Left cardiac atrium (tissue), 4 donors: ENCODE data around the gene TMEM109. TPM values are rescaled to one million over a fixed set of nuclear protein-coding genes. Genes with fewer than 3 reads are reported as not detected.

Experiments used
- ATAC-seq, 2 donors: fragments of 200-7000 bp; cut with Tn5 transposase; one replicate each; pipeline ENCODE4 v1.9.1; 2020; ENCODE audit warnings: mild to moderate bottlenecking in 2 of 2, moderate library complexity in 2 of 2
- DNase-seq: peaks from one replicate; pipeline ENCODE4 v3.0.0-alpha.2; 2020
- intact Hi-C, 2 donors: fragments of 100-400 bp; cut with DNase I; formaldehyde crosslinking; loops; one replicate each; pipeline versions ENCODE4 v1.14.1 to v1.15.1; 2022 to 2023
- total RNA-seq, 2 donors: library from RNA; stranded (reverse); fragmentation: NEBNext Ultra II Directional; extraction: Animal tissue kit (Norgen Biotek cat#: 25700); gene quantifications; one replicate each; pipeline ENCODE4 v1.2.1, GENCODE V29; 2021
- donor health status: DM: no; HTN: yes; CAD: no.
- donor health status: DM: no; HTN: yes; CAD: no; lungs with severe emphysema.
- donor health status: DM: yes; HTN: yes; CAD: no.
- donor health status: Dilated cardiomyopathy.

TMEM109 gene
- total RNA-seq, 2 donors from 2014 or later: 98.1 to 109 TPM

GRCh38 chr11:60934790-60935605, 21.0 kb downstream of the TMEM109 start:
- no peak for DNase-seq
- ATAC-seq: peak in 1 of 2 donors; percentile 2
- intact Hi-C loops: no loop called here

- intact Hi-C loops: no loop called here
- no peak for DNase-seq
- peak in 1 of 2 donors; percentile 12 for ATAC-seq
Observed at GRCh38 chr11:60935676-60936442, 21.9 kb downstream of the TMEM109 start.

GRCh38 chr11:60936467-60937143, 22.6 kb downstream of the TMEM109 start:
- ATAC-seq: peak in 1 of 2 donors; percentile 2
- intact Hi-C loops: no loop called here
- no peak for DNase-seq

- intact Hi-C loops: no loop called here
- ATAC-seq: peak; percentile 26 to 49
- DNase-seq: peak; percentile 70
Observed at GRCh38 chr11:60937144-60937527, 23.2 kb downstream of the TMEM109 start.

DNA sequence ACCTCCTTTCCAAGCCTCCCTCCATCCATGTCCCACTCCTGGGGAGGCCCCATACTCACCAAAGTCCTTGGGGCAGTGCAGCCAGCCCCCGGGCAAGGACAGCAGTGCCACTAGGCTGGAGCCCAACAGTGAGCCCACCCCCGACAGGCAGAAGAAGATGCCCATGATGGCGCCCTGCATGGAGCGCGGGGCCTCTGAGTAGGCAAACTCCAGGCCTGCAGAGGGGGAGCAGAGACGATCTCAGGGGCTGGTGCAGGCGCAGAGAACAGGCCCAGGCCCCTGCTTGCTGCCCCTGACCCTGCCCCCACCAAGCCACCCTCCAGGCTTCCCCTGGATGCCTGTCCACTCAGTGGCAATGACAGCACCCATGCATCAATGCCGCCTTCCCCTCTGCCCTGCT, 23.9 kb downstream of the TMEM109 start:
- intact Hi-C loops: no loop called here
- ATAC-seq: no peak
- no peak for DNase-seq

- ATAC-seq (no peak), DNase-seq (no peak)
- intact Hi-C loops: no loop called here
Observed at GRCh38 chr11:60938500-60938899, 24.5 kb downstream of the TMEM109 start.

GRCh38 chr11:60939301-60939700, 25.3 kb downstream of the TMEM109 start:
- DNase-seq (no peak), ATAC-seq (no peak)
- intact Hi-C loops: no loop called here

GRCh38 chr11:60939855-60940254, 25.9 kb downstream of the TMEM109 start:
- no peak for DNase-seq
- intact Hi-C loops: no loop called here
- no peak for ATAC-seq

DNA sequence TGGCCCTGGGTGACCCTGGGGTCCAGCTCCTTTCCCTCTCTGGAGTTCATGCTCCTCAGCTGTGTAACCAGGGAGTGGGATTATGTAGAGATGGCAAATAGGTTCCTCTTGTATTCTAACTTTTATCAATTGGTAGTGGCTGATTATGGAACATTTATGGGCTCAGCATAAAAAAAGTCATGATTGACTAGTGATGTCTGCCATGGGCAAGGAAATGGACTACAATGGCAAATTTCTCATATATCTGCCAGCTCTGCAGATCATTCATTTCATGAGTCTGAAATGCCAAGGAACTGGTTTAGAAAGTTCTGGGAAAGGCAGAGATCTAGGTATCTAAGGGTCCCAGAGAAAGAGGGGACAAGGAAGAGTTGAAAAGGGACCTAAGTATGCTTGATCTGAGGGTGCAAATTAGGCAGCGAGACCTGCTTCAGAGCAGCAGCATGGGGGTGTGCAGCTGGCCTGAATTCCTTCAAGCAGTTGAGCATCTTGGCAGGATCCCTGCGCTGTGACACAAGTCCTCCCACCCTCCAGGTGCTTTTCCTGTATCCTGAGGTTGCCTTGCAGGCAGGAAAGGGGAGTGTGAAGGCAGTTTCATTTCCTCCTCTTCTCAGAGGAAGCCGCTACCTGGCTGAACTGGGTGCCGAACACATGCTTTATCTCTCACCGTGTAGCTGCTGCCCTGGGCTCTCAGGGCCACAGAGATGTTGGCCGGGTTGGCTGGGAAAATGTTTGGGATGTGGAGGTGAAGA, 27.6 kb downstream of the TMEM109 start:
- DNase-seq: no peak
- intact Hi-C loops: no loop called here
- no peak for ATAC-seq

DNA sequence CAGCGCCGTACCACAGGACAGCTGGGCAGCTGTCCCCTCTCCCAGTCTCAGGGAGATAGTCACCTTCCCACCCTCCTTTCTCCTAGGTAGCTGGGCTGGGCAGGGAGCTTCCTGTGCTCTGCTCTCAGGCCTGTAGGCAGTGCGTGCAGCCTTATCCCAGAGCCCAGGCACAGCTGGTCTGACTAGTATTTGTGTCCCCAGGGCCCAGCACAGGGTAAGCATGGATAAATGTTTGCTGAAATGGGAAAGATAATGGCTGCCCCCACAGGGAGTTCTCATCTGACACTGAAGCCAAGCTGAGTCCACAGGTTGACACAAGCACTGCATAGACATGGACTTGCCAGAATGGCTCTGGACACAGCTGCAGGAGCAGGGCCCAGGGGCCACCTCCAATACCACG, 28.3 kb downstream of the TMEM109 start:
- ATAC-seq: no peak
- DNase-seq: no peak
- intact Hi-C loops: no loop called here

GRCh38 chr11:60942970-60943565, 29.1 kb downstream of the TMEM109 start:
- no peak for DNase-seq
- ATAC-seq: no peak
- intact Hi-C loops: no loop called here

- DNase-seq (no peak), ATAC-seq (no peak)
- intact Hi-C loops: no loop called here
Observed at GRCh38 chr11:60944490-60945294, 30.7 kb downstream of the TMEM109 start.

DNA sequence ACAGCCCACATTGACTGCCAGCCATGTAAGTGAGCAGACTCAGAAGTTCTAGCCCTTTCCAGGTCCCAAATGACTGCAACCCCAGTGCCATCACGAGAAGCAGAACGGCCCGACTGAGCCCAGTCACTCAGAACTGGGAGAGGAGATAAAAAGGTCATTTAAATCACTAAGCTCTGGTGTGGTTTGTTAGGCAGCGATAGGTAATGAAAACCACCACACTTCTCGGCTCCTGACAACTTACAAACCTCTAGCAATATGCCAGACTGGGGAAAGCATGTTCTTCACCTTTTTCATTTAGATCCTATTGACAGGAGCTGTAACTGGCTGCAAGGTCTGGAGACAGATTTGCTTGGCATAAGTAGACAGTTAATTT, 31.3 kb downstream of the TMEM109 start:
- no peak for DNase-seq
- intact Hi-C loops: no loop called here
- no peak for ATAC-seq

DNA sequence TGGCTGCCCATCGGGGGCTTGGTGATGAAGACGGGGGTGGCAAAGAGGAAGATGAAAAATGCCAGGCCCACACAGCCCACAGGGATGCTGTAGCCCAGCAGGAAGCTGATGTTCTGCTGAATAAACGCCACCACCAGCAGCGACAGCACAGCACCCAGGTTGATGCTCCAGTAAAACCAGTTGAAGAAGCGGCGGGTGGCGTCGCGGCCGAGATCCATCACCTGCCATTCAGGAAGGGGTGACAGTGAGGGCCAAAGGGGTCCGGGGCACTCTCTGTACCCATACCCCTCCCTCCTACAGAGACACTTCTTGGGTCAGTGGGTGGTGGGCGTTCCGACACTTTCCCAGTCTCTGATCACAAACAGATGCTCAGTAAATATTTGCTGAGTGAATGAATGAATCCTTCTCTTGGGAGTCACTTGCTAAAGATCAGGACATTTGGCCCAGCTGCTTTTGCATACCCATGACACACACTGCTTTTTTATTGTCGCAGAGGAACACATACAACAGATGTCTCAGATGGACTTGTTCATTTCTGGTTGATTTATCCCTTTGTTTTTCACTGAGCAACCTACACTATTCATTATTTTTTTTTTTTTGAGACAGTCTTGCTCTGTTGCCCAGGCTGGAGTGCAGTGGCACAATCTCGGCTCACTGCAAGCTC, 32.8 kb downstream of the TMEM109 start:
- ATAC-seq (no peak), DNase-seq (no peak)
- intact Hi-C loops: no loop called here

- intact Hi-C loops: no loop called here
- ATAC-seq (no peak), DNase-seq (no peak)
Observed at GRCh38 chr11:60947700-60948099, 33.7 kb downstream of the TMEM109 start.

DNA sequence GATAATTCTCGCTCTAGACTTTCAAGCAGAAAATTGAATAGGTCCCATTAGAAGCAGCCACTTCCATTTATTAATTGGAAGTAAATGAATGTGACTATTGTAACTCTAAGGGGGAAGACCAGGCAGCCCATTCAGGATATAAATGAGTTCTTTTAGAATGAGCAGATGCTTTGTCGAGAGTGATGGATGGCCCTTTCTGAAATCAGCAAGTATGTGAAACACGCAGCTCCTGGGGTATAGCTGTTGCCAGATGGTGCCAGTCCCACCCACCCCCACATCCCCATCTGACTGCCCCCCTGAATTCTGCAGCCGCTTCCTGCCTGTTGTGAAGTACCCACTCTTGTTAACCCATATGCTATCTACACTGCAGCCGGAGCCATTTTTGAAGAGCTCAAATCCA, 34.3 kb downstream of the TMEM109 start:
- intact Hi-C loops: no loop called here
- no peak for ATAC-seq
- DNase-seq: no peak

- ATAC-seq: no peak
- intact Hi-C loops: no loop called here
- no peak for DNase-seq
Observed at GRCh38 chr11:60950024-60950423, 36.1 kb downstream of the TMEM109 start.
